HuH-7.5 (cell line): Measurements from ENCODE around the gene GOLGA1.

Experiments used
- DNase-seq: peaks from one replicate; pipeline ENCODE4 v3.0.0; 2011; ENCODE audit warnings: low spot score

The GOLGA1 gene

DNA sequence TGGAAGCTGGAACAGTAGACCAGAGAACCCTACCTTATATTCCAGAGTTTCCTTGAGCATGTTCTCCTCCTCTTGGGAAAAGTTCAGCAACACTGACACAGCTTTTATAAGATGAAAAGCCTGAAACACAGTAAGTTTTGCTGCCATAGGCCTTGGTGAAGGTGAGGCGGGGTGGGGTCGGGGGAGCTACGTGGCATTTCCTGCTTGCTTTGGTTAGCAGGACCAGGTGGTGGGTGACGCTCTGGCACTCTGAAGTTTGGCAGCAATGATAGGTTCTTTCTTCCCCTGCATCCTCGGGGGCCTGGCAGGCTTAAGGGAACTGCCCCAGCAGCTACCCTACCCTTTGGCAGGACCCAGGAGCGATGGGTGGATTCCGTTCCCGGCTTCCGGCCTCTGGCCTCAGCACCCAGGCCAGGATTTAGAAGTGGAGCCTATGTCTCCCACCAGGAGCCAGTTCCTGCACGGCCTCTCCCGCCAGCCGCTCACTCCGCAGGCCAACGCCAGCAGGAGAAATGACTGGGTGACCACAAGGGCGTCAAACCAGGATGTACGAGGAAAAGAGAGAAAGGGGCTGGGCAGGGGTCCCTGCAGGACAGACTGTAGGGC, 59.6 kb downstream of the GOLGA1 start:
- DNase-seq = no peak

DNA sequence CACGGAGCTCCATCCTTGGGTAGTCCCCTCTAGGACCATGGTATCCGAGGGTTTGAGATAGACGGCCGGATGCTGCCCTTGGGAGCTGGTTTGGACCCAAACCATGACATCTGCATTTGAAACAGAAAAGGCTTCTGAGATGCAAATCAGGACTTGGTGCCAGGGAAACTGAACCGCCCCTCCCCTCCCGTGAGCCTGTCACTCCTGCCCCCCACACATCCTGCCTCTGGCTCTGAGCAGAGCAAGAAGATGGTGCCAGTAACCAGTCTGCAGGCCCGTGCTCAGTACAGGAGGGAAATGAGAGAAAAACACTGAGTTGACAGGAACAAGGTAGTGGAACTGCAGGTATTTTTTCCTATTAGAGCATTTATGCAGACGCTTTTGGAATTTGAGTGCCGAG, 60.4 kb downstream of the GOLGA1 start:
- DNase-seq = no peak

GRCh38 chr9:124879226-124879625, 61.7 kb downstream of the GOLGA1 start:
- DNase-seq = no peak

DNA sequence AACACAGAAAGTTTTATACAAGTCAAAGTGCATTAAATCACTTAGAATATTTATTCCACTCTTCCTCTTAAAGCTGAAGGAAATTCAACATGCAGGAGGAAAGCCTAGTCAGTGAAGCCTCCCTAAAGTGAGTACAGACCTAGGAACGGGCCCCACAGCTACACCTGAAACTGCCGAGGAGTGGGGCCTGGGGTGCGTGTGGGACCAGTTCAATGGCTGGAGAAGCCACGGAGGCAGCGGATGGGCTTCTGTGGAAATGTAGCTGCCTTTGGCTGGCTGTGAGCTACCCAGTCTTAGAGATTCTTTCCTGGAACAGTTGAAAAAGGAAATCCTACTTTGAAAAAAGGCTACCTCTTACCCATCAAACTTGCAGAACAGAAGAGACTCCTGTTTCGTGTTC, 62.4 kb downstream of the GOLGA1 start:
- DNase-seq = no peak

GRCh38 chr9:124878021-124878420, 62.9 kb downstream of the GOLGA1 start:
- DNase-seq = no peak

- DNase-seq = no peak
Observed at GRCh38 chr9:124877021-124877782, 63.7 kb downstream of the GOLGA1 start.

GRCh38 chr9:124875501-124875900, 65.4 kb downstream of the GOLGA1 start:
- DNase-seq = no peak

- no peak for DNase-seq
Observed at GRCh38 chr9:124873664-124874063, 67.2 kb downstream of the GOLGA1 start.

- no peak for DNase-seq
Observed at GRCh38 chr9:124871156-124871561, 69.7 kb downstream of the GOLGA1 start.

GRCh38 chr9:124870723-124871122, 70.2 kb downstream of the GOLGA1 start:
- DNase-seq = no peak

DNA sequence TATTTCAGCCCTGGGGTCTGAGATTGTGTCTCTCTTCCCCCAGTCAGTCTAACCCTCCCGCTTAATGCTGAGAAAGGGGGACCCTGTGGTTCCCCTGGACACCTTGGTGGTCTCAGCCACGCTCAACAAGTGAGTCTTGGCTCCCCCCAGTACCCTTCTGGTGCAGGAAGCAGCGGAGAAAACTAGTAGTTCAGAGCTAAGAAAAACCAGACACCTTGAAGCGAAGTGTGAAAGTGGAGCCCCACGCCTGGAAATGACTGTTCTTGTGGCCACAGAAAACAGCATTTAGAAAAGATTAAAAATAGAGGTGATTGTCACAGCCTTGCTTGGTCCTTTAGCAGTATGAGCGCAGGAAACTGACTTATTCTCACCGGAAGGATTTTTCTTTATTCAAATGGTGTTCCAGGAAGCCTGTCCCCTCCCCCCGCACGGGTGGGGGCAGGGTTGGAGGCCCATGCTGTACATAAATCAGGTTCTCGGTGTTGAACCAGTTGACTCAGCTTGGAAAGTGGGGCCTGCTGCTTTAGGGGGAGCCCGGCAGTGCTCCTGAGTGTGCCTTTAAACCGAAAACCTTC, 70.8 kb downstream of the GOLGA1 start:
- DNase-seq = no peak

- DNase-seq = peak; percentile 52
Observed at GRCh38 chr9:124869466-124869985, 71.4 kb downstream of the GOLGA1 start.

- DNase-seq = peak; percentile 95
Observed at GRCh38 chr9:124868511-124869465, 72.1 kb downstream of the GOLGA1 start.

DNA sequence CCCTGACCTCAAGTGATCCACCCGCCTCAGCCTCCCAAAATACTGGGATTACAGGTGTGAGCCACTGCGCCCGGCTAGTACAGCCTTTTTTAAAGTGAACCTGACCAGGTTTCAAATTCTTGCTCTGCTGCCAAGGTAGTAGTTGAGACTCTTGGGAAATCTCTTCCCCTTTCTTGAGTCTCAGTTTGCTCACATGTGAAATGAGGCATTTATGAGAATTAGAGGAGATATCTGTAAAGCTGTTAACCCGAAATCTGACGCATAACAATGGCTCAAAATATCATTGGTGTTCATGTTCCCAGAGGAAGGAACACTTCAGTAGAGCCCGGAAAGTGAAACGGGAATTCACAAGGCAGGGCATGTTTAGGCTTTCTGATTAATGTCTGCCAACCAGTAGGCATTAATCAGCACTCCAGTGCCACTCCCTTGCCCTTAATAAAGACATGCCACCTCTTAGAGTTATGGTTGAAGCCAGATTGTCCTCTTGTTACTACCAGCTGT, 77.5 kb downstream of the GOLGA1 start:
- no peak for DNase-seq

- DNase-seq = peak; percentile 97
Observed at GRCh38 chr9:124861342-124862229, 79.3 kb downstream of the GOLGA1 start, which contains the start of the genes ARPC5L and RPL35. TSS of gene ARPC5L (plus strand) at chr9:124862130. CDS start at chr9:124869291, 7,161 bp downstream. TSS of gene RPL35 (minus strand) at chr9:124861957. CDS start at chr9:124861912, 45 bp downstream.

DNA sequence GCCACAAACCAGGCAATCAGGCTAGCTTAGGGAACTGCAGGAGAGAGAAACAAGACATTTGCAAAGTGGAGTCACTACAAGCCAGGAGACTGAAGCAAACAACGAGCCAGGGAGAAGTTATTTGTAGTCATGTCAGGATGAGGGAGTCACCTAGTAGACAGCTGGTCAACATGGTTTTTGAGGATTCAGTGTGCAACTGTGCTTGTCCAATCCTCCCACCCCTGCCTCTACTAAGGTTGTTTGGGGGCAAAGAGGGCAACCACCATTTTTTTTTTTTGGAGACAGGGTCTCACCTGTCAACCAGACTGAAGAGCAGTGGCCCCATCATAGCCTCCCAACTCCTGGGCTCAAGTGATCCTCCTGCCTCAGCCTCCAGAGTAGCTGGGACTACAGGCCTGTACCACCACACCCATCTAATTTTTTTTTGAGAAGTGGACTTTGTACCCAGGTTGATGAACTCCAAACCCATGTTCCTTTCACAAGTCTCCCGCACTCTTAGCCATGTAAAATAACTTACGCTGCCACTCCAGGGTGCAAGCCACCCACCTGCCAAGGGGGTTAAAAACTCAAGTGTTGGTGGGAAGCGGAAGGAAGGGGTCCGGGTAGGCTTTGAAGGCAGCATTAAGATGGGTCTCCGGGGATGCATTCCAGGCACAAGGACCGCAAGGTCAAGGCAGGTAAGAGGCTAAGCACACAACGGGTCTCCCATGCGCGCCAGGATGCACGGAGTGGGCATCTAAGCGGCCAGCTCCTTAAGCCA, 80.1 kb downstream of the GOLGA1 start:
- no peak for DNase-seq

DNA sequence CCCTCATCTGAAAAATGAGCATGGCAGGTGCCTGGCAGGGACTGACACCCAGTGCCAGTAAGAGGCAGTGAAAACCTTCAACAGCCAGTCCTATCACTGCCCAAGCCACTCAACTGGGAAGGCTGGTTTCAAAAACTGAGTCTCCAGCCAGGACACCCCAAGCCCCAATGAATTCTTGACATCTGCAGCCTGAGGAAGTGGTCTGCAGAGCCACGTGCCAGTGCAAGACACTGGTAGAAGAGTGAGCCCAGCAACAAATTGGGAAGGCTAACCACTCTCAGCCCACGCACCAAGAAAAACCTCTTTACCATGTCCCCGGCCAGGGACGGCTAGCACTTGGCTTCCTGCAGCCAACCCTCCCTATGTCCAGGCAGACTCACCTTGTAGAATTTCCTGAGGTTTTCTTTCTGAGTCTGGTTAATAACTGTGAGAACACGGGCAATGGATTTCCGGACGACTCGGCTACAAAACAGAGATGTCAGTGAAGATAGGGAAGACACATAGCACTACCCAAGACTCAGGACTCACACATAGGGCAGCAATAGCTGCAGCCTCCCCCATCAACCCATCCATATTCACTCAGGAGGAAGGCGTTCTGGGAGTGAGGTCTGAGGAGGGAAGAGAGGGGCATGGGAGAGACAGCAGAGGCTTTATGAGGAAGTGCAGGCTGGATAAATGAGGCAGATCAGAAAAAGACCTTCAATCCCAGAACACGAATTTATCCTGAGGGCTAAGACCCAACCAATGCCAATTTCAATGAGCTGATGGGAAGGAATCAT, 80.9 kb downstream of the GOLGA1 start:
- DNase-seq = no peak

GRCh38 chr9:124858330-124859046, 82.4 kb downstream of the GOLGA1 start:
- DNase-seq = no peak
